ENCODE data around the gene SGIP1. TPM values are rescaled to one million over a fixed set of nuclear protein-coding genes. Genes with fewer than 3 reads are reported as not detected.
A peak's percentile ranks its signal among the peaks of the same experiment; 100 is the strongest.

The SGIP1 gene
- polyA plus RNA-seq, 1 experiment = 110 TPM

DNA sequence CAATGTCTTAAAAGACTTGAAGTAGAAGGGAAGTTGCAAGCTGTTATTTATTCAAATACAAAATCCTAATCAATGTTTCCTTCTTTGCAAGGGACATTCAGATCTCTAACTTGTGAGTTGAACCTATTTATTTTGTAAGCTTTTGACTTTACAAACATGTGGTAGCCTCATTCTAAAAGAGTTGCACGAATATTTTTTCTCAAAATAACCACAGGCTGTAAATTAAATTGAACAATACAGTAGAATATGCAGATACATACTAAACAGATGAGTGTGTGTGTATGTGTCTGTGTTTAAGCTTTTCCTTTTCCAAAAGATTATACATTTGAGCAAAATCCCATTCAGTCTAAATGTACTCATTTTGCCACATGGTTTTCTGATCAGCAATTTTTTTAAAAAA lies 213.5 kb downstream of the SGIP1 start:
- Histone ChIP-seq H3K27me3 (ENCODE audit: control insufficient read depth, insufficient read depth, low read length) (no peaks in the 10 kb centered on the region), H3K9me3 (ENCODE audit: control insufficient read depth, insufficient read depth, low read length) (no peaks in the 10 kb centered on the region), H3K4me3 (ENCODE audit: low read depth, low read length) (no peak overlapping the region), H3K27ac (ENCODE audit: low read depth, low read length) (no peak overlapping the region)
- DNase-seq (ENCODE audit: low read depth, low spot score) = no peak
- TF ChIP-seq CTCF (IDR thresholded peaks at IDR 0.05; ENCODE audit: low read depth, low read length) = no peak
- ChIA-PET POLR2A (no interaction called here), CTCF (interaction anchor here (0.9 kb wide), 1 partner anchor 401 kb away, joined by 3 read pairs; no protein-coding TSS in a partner anchor)

GRCh38 chr1:66750577-66750976 lies 216.6 kb downstream of the SGIP1 start:
- POLR2A ChIA-PET = interaction anchor here (0.6 kb wide), 1 partner anchor 1193 kb away, joined by 5 read pairs; no protein-coding TSS in a partner anchor
- Histone ChIP-seq H3K27ac (ENCODE audit: low read depth, low read length) (no peak overlapping the region), H3K27me3 (ENCODE audit: control insufficient read depth, insufficient read depth, low read length) (no peaks in the 10 kb centered on the region), H3K9me3 (ENCODE audit: control insufficient read depth, insufficient read depth, low read length) (no peaks in the 10 kb centered on the region), H3K4me3 (ENCODE audit: low read depth, low read length) (no peak overlapping the region)
- no peak for TF ChIP-seq CTCF (IDR thresholded peaks at IDR 0.05; ENCODE audit: low read depth, low read length)
- CTCF ChIA-PET = no interaction called here
- no peak for DNase-seq (ENCODE audit: low read depth, low spot score)

DNA sequence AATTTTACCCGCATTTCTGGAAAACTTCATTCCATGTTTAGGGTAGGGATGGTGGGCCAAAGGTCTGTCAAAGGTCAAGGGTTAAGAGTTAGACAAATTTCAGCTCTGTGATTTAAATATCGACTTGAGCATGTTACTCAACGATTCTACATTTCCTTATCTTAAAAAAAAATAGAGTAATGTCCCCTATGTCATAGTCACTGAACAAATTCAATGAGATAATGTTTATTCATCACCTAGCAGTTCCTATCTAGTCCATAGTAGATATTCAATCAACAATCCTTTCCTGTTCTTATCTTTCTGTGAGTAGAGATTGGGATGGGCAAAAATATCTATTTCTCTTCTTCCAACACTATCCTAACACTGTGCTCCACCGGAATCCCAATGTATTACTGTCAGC lies 217.2 kb downstream of the SGIP1 start:
- POLR2A ChIA-PET = no interaction called here
- TF ChIP-seq CTCF (IDR thresholded peaks at IDR 0.05; ENCODE audit: low read depth, low read length) = no peak

DNA sequence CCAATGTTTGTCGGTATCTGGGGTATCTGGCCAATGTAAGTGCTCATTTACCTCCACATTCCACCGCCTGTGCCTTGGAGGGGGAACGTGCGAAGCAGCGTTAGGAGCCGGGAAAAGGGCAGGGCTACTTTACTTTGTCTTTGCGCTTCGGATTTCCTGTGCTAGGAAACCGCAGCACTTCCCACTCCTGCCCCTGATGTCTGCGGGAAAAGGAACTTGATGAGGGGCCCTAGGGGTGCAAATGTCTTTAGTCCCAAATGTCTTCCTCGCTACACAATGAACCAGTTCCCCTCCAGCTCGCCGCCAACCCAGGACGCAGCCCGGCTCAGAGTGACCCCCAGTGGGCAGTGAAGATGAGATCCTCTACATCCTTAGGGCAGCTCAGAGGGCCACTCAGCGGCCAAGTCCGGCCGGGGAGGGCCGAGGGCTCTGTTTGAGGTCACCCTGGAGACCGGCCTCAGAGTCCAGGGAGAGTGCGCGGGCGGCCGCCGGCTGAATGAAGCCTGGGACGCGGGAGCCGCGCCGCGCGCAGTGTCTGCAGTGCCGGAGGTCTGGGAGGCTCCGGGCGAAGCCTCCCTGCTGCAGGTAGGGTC lies 218.1 kb downstream of the SGIP1 start, which contains the start of gene DYNLT5:
TSS of gene DYNLT5 (plus strand) at position 460 of the 593 bp plus-strand sequence. CDS start 2,200 bp downstream, outside the sequence.
- Histone ChIP-seq H3K27me3 (ENCODE audit: control insufficient read depth, insufficient read depth, low read length) (no peaks in the 10 kb centered on the region), H3K4me3 (ENCODE audit: low read depth, low read length) (peak within 1 kb of the TSS; percentile 54), H3K27ac (ENCODE audit: low read depth, low read length) (no peak within 1 kb of the TSS), H3K9me3 (ENCODE audit: control insufficient read depth, insufficient read depth, low read length) (no peaks in the 10 kb centered on the region)
- CTCF ChIA-PET = no interaction called here
- no peak for DNase-seq (ENCODE audit: low read depth, low spot score)
- peak; percentile 32 for TF ChIP-seq CTCF (IDR thresholded peaks at IDR 0.05; ENCODE audit: low read depth, low read length)
- POLR2A ChIA-PET = no interaction called here

More for the DNA sequence above, 217.2 kb downstream of the SGIP1 start:
- H3K27me3 ChIP-seq (ENCODE audit: control insufficient read depth, insufficient read depth, low read length) = no peaks in the 10 kb centered on the region
- H3K27ac ChIP-seq (ENCODE audit: low read depth, low read length) = no peak overlapping the region
- CTCF ChIA-PET = no interaction called here
- H3K4me3 ChIP-seq (ENCODE audit: low read depth, low read length) = no peak overlapping the region
- H3K9me3 ChIP-seq (ENCODE audit: control insufficient read depth, insufficient read depth, low read length) = no peaks in the 10 kb centered on the region
- DNase-seq (ENCODE audit: low read depth, low spot score) = no peak

DNA sequence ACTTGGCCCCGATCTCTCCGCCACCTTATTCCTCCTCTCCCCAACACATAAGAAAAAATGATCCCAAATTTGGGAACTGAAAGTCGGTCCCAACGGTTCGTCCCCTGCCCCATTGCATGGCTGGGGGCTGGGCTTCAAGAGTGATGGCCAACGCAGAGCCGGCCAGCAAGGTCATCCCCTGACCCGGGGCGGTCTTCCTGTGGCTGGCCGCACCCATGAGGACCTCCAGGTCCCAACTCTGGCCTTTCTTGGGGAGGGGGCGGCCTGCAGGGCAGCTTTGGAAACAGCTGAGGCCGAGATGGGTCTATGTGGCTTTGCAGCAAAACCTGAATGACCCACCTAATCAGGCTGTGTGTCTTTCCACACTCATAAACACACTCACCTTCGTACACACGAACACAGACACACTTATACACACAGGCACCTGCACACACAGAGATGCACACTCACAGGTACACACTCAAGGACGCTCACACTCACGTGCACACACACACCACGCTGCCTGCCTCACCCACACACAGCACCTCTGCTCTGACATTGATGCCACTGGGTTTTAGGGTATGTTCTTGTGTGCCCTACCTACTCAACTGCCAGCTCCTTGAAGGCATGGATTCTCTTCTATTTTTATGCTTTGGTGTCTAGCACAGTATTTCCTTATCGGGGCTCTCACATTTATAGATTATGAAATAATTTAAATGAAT lies 218.9 kb downstream of the SGIP1 start:
- peak overlapping the region; percentile 54 for H3K4me3 ChIP-seq (ENCODE audit: low read depth, low read length)

More for the DNA sequence above, 218.9 kb downstream of the SGIP1 start:
- ChIA-PET POLR2A (no interaction called here), CTCF (interaction anchor here (2.4 kb wide), 1 partner anchor 12 kb away, joined by 18 read pairs; no protein-coding TSS in a partner anchor)
- TF ChIP-seq CTCF (IDR thresholded peaks at IDR 0.05; ENCODE audit: low read depth, low read length) = no peak
- no peaks in the 10 kb centered on the region for H3K27me3 ChIP-seq (ENCODE audit: control insufficient read depth, insufficient read depth, low read length)
- no peak overlapping the region for H3K27ac ChIP-seq (ENCODE audit: low read depth, low read length)
- no peak for DNase-seq (ENCODE audit: low read depth, low spot score)
- H3K9me3 ChIP-seq (ENCODE audit: control insufficient read depth, insufficient read depth, low read length) = no peaks in the 10 kb centered on the region

Measured in AG04450 (cell line).